H9 (cell line): ENCODE results near the gene MRPS26. TPM values are rescaled to one million over a fixed set of nuclear protein-coding genes. Genes with fewer than 3 reads are reported as not detected.

ENCODE experiments used
- DNase-seq: peaks from one replicate; pipeline ENCODE4 v3.0.0-alpha.2; 2017
- H2AFZ ChIP-seq: one replicate; pipeline ENCODE4 v1.6.1; 2013; ENCODE audit warnings: mild to moderate bottlenecking, low read length, control low read depth, moderate library complexity
- H2AK5ac ChIP-seq: 2 replicates; pipeline ENCODE4 v1.6.1; 2013; ENCODE audit warnings: low read length, control low read depth, mixed read lengths; ENCODE audit not compliant: insufficient read length
- H2BK120ac ChIP-seq: one replicate; pipeline ENCODE4 v1.6.1; 2013; ENCODE audit warnings: low read depth, mild to moderate bottlenecking, low read length, control low read depth, inconsistent platforms; ENCODE audit not compliant: poor library complexity, severe bottlenecking
- H2BK12ac ChIP-seq: 2 replicates; pipeline ENCODE4 v1.6.1; 2013; ENCODE audit warnings: low read length, control low read depth, mixed read lengths, low read depth; ENCODE audit not compliant: insufficient read length
- H2BK15ac ChIP-seq: 2 replicates; pipeline ENCODE4 v1.6.1; 2013; ENCODE audit warnings: low read depth, low read length, control low read depth
- H2BK20ac ChIP-seq: one replicate; pipeline ENCODE4 v1.6.1; 2013; ENCODE audit warnings: low read depth, mild to moderate bottlenecking, low read length, control low read depth, inconsistent platforms; ENCODE audit not compliant: poor library complexity, severe bottlenecking
- H2BK5ac ChIP-seq: 2 replicates; pipeline ENCODE4 v1.6.1; 2013; ENCODE audit warnings: low read length, control low read depth, mixed read lengths; ENCODE audit not compliant: insufficient read length
- H3K14ac ChIP-seq: 2 replicates; pipeline ENCODE4 v1.6.1; 2013; ENCODE audit warnings: low read length, control low read depth; ENCODE audit not compliant: insufficient read depth
- H3K18ac ChIP-seq: 2 replicates; pipeline ENCODE4 v1.6.1; 2013; ENCODE audit warnings: low read depth, mild to moderate bottlenecking, mixed read lengths, low read length, control low read depth; ENCODE audit not compliant: insufficient read length
- H3K23ac ChIP-seq: 2 replicates; pipeline ENCODE4 v1.6.1; 2013; ENCODE audit warnings: low read length, control low read depth, mixed read lengths, low read depth; ENCODE audit not compliant: insufficient read length
- H3K23me2 ChIP-seq: 2 replicates; pipeline ENCODE4 v1.6.1; 2013; ENCODE audit warnings: low read depth, mild to moderate bottlenecking, mixed read lengths, low read length, control low read depth; ENCODE audit not compliant: insufficient read length, poor library complexity, severe bottlenecking
- H3K27ac ChIP-seq: 2 replicates; pipeline ENCODE4 v1.5.1; 2013; ENCODE audit warnings: low read length, control low read depth, mixed read lengths, low read depth; ENCODE audit not compliant: insufficient read length
- H3K27me3 ChIP-seq: 2 replicates; pipeline ENCODE4 v1.6.1; 2013; ENCODE audit warnings: low read length, control low read depth, inconsistent platforms; ENCODE audit not compliant: insufficient read depth
- H3K4ac ChIP-seq: 2 replicates; pipeline ENCODE4 v1.6.1; 2013; ENCODE audit warnings: low read depth, mild to moderate bottlenecking, control low read depth, inconsistent platforms, low read length, moderate library complexity
- H3K4me1 ChIP-seq: 2 replicates; pipeline ENCODE4 v1.6.1; 2013; ENCODE audit warnings: low read length, control low read depth, inconsistent platforms; ENCODE audit not compliant: insufficient read depth
- H3K4me2 ChIP-seq: 2 replicates; pipeline ENCODE4 v1.6.1; 2013; ENCODE audit warnings: low read length, control low read depth, mixed read lengths; ENCODE audit not compliant: insufficient read length, insufficient read depth
- H3K56ac ChIP-seq: 2 replicates; pipeline ENCODE4 v1.6.1; 2013; ENCODE audit warnings: low read depth, mild to moderate bottlenecking, mixed read lengths, low read length, control low read depth; ENCODE audit not compliant: insufficient read length
- H3K79me1 ChIP-seq: 2 replicates; pipeline ENCODE4 v1.6.1; 2013; ENCODE audit warnings: low read depth, mild to moderate bottlenecking, moderate library complexity, low read length, control low read depth, inconsistent platforms; ENCODE audit not compliant: insufficient read depth, poor library complexity, severe bottlenecking
- H3K79me2 ChIP-seq: 2 replicates; pipeline ENCODE4 v1.6.1; 2013; ENCODE audit warnings: low read length, control low read depth, inconsistent platforms; ENCODE audit not compliant: insufficient read depth
- H3K9ac ChIP-seq: 2 replicates; pipeline ENCODE4 v1.6.1; 2013; ENCODE audit warnings: low read length, control low read depth, mixed read lengths; ENCODE audit not compliant: insufficient read length; ENCODE audit errors: extremely low read depth
- H3K9me3 ChIP-seq: one replicate; pipeline ENCODE4 v1.6.1; 2013; ENCODE audit warnings: low read depth, low read length, inconsistent platforms; ENCODE audit not compliant: control insufficient read depth
- H3T11ph ChIP-seq: one replicate; pipeline ENCODE4 v1.6.1; 2013; ENCODE audit warnings: mild to moderate bottlenecking, low read length, control low read depth, inconsistent platforms
- H4K20me1 ChIP-seq: one replicate; pipeline ENCODE4 v1.6.1; 2013; ENCODE audit not compliant: control insufficient read depth, insufficient read length, insufficient read depth
- H4K5ac ChIP-seq: 2 replicates; pipeline ENCODE4 v1.6.1; 2013; ENCODE audit warnings: low read depth, mild to moderate bottlenecking, mixed read lengths, low read length, control low read depth; ENCODE audit not compliant: insufficient read length
- H4K8ac ChIP-seq: replicated peaks from 2 replicates; pipeline ENCODE4 v1.6.1; 2013; ENCODE audit warnings: low read length, control low read depth, mixed read lengths, low read depth; ENCODE audit not compliant: insufficient read length
- H4K91ac ChIP-seq: 2 replicates; pipeline ENCODE4 v1.6.1; 2013; ENCODE audit warnings: low read depth, mild to moderate bottlenecking, moderate library complexity, mixed read lengths, low read length, control low read depth; ENCODE audit not compliant: insufficient read length
- H3K27ac Mint-ChIP-seq, 3 experiments: 2 replicates in 2 of 3; 3 replicates in 1 of 3; pipeline ENCODE4 v1.8.0; 2020 to 2021; ENCODE audit warnings: mixed read lengths in 3 of 3, mild to moderate bottlenecking in 1 of 3, moderate library complexity in 1 of 3
- H3K27me3 Mint-ChIP-seq: 2 replicates; pipeline ENCODE4 v1.8.0; 2021; ENCODE audit warnings: low read depth, mild to moderate bottlenecking, moderate library complexity, mixed read lengths
- H3K36me3 Mint-ChIP-seq, 3 experiments: 2 replicates in 2 of 3; 3 replicates in 1 of 3; pipeline ENCODE4 v1.8.0; 2020 to 2021; ENCODE audit warnings: low read depth in 3 of 3, mixed read lengths in 3 of 3; ENCODE audit not compliant: insufficient read depth in 1 of 3
- H3K4me1 Mint-ChIP-seq, 2 experiments: 2 replicates each; pipeline ENCODE4 v1.8.0; 2020; ENCODE audit warnings: mixed read lengths in 2 of 2
- H3K4me3 Mint-ChIP-seq, 2 experiments: 2 replicates in 1 of 2; 3 replicates in 1 of 2; pipeline ENCODE4 v1.8.0; 2020 to 2021; ENCODE audit warnings: mild to moderate bottlenecking in 2 of 2, mixed read lengths in 2 of 2, moderate library complexity in 1 of 2
- H3K9me3 Mint-ChIP-seq, 2 experiments: 2 replicates in 1 of 2; 3 replicates in 1 of 2; pipeline ENCODE4 v1.8.0; 2020; ENCODE audit warnings: mild to moderate bottlenecking in 2 of 2, mixed read lengths in 2 of 2, moderate library complexity in 1 of 2
- CTCF ChIP-seq: fragments of 200-600 bp; sonication (generic); conservative IDR thresholded peaks from 3 replicates; pipeline ENCODE4 v1.8.0; 2021; ENCODE audit warnings: antibody characterized with exemption, mild to moderate bottlenecking
- whole genome bisulfite sequencing: extraction: QIAGEN DNeasy Blood & Tissue Kit; methylation state at CpG from one replicate; pipeline ENCODE4 v1.1.7; 2013; ENCODE audit warnings: missing lambda C conversion rate, low lambda C conversion rate, mixed read lengths; ENCODE audit not compliant: insufficient read length; ENCODE audit errors: extremely low coverage; 5-methylcytosine and 5-hydroxymethylcytosine counted together
- total RNA-seq: library from RNA; stranded (reverse); gene quantifications from 2 replicates; pipeline ENCODE4 v1.2.1, GENCODE V29; 2021

The MRPS26 gene
- total RNA-seq, 1 experiment from 2014 or later, result 97.6 TPM

- Histone ChIP-seq H3K27ac (no peak overlapping the region), H3K9ac (no peak overlapping the region), H3K23me2 (no peaks in the 10 kb centered on the region), H3K79me2 (no peaks in the 10 kb centered on the region), H3K27me3 (no peaks in the 10 kb centered on the region), H4K91ac (no peak overlapping the region), H3K56ac (no peak overlapping the region), H3K79me1 (no peaks in the 10 kb centered on the region), H3K14ac (no peak overlapping the region), H2AFZ (no peak overlapping the region), H3K4me2 (no peak overlapping the region), H2BK120ac (no peak overlapping the region), H2BK15ac (no peak overlapping the region), H2AK5ac (no peak overlapping the region), H3K18ac (no peak overlapping the region), H2BK5ac (no peak overlapping the region), H4K20me1 (no peaks in the 10 kb centered on the region), H3K9me3 (peaks cover 7% of the 10 kb centered on the region), H2BK12ac (no peak overlapping the region), H3K4ac (no peak overlapping the region), H3T11ph (no peak overlapping the region), H4K8ac (no peak overlapping the region), H2BK20ac (no peak overlapping the region), H4K5ac (no peak overlapping the region), H3K23ac (no peak overlapping the region), H3K4me1 (no peaks in the 10 kb centered on the region)
- Mint-ChIP-seq H3K9me3 (peaks cover 6 to 9% of the 10 kb centered on the region in 2 experiments), H3K4me1 (no peaks in the 10 kb centered on the region), H3K36me3 (peaks cover 33 to 59% (median 37%) of the 10 kb centered on the region in 3 experiments), H3K4me3 (no peak overlapping the region), H3K27ac (no peak overlapping the region), H3K27me3 (no peaks in the 10 kb centered on the region)
- TF ChIP-seq CTCF, result no peak
- no peak for DNase-seq
- no CpG with 5 or more reads among the region's 5 CpGs for WGBS
Observed at GRCh38 chr20:3013771-3014170, 32.1 kb upstream of the MRPS26 start.
